ENCODE data around the gene IGSF21. TPM values are rescaled to one million over a fixed set of nuclear protein-coding genes. Genes with fewer than 3 reads are reported as not detected.

IGSF21 gene
- total RNA-seq, 1 experiment from 2014 or later: 5.2 TPM

DNA sequence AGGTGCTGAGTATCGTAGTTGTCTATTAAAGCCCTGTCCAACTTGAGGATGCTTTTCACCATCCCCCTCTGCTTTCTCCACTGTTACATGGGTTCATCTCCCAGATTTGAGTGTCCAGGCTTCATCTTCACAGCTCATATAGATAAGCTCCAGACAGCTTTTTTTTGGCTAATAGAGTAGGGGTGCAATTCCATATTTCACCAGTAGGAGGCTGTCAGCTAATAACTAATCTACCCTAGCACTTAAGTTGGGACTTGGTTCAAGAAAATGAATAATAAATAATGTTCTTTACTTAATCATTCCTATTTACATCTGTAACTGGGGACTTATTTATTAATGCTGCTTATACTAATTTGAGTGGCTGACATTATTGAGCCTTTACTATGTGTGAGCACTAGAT lies 124.5 kb downstream of the IGSF21 start:
- no peaks in the 10 kb centered on the region for H3K79me1 ChIP-seq (ENCODE audit: insufficient read depth, low read depth, low read length, poor library complexity, severe bottlenecking)
- no peak overlapping the region for H3T11ph ChIP-seq (ENCODE audit: low read length)
- no peak overlapping the region for H2AFZ ChIP-seq (ENCODE audit: low read length)
- H2BK5ac ChIP-seq (ENCODE audit: insufficient read length, low read length): no peak overlapping the region
- peaks cover 43 to 45% of the 10 kb centered on the region in 2 experiments for H3K4me1 Mint-ChIP-seq
- no peak overlapping the region for H3K4me2 ChIP-seq (ENCODE audit: insufficient read depth, insufficient read length, low read length)
- H3K36me3 Mint-ChIP-seq (ENCODE audit: insufficient read depth in 1 of 3, low read depth in 3 of 3): peaks cover 11 to 27% (median 21%) of the 10 kb centered on the region in 3 experiments
- H3K79me2 ChIP-seq (ENCODE audit: insufficient read depth, low read length): no peaks in the 10 kb centered on the region
- H3K4me3 Mint-ChIP-seq: no peak overlapping the region
- peaks cover 4% of the 10 kb centered on the region for H3K27me3 Mint-ChIP-seq (ENCODE audit: low read depth)
- no peak overlapping the region for H2AK5ac ChIP-seq (ENCODE audit: insufficient read length, low read length)
- no peak overlapping the region for H3K9ac ChIP-seq (ENCODE audit: extremely low read depth, insufficient read length, low read length)
- peaks cover 14% of the 10 kb centered on the region; the same call in 1 of the 2 replicates for H3K4me1 ChIP-seq (ENCODE audit: insufficient read depth, low read length)
- H3K27me3 ChIP-seq (ENCODE audit: insufficient read depth, low read length): no peaks in the 10 kb centered on the region
- no CpG with 5 or more reads among the region's 1 CpG for WGBS (ENCODE audit: extremely low coverage, insufficient read length, low lambda C conversion rate)
- peak overlapping the region; percentile 89 for H3K27ac ChIP-seq (ENCODE audit: insufficient read length, low read depth, low read length)
- no peak overlapping the region for H2BK15ac ChIP-seq (ENCODE audit: low read depth, low read length)
- no peak overlapping the region for H3K14ac ChIP-seq (ENCODE audit: insufficient read depth, low read length)
- no peaks in the 10 kb centered on the region for H3K23me2 ChIP-seq (ENCODE audit: insufficient read length, low read depth, low read length, poor library complexity, severe bottlenecking)
- no peak overlapping the region for H3K4ac ChIP-seq (ENCODE audit: low read depth, low read length)
- no peak overlapping the region for H4K8ac ChIP-seq (replicated peaks; ENCODE audit: insufficient read length, low read depth, low read length)
- H3K56ac ChIP-seq (ENCODE audit: insufficient read length, low read depth, low read length): no peak overlapping the region
- no peak overlapping the region for H3K27ac Mint-ChIP-seq
- no peak for DNase-seq
- no peak overlapping the region for H2BK20ac ChIP-seq (ENCODE audit: low read depth, low read length, poor library complexity, severe bottlenecking)
- H3K23ac ChIP-seq (ENCODE audit: insufficient read length, low read depth, low read length): no peak overlapping the region
- TF ChIP-seq, protein P1, sequence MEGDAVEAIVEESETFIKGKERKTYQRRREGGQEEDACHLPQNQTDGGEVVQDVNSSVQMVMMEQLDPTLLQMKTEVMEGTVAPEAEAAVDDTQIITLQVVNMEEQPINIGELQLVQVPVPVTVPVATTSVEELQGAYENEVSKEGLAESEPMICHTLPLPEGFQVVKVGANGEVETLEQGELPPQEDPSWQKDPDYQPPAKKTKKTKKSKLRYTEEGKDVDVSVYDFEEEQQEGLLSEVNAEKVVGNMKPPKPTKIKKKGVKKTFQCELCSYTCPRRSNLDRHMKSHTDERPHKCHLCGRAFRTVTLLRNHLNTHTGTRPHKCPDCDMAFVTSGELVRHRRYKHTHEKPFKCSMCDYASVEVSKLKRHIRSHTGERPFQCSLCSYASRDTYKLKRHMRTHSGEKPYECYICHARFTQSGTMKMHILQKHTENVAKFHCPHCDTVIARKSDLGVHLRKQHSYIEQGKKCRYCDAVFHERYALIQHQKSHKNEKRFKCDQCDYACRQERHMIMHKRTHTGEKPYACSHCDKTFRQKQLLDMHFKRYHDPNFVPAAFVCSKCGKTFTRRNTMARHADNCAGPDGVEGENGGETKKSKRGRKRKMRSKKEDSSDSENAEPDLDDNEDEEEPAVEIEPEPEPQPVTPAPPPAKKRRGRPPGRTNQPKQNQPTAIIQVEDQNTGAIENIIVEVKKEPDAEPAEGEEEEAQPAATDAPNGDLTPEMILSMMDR (conservative IDR thresholded peaks at IDR 0.05): peak; percentile 63
- peaks cover 20 to 22% of the 10 kb centered on the region in 2 experiments for H3K9me3 Mint-ChIP-seq
- no peaks in the 10 kb centered on the region for H3K9me3 ChIP-seq (ENCODE audit: control insufficient read depth, low read depth, low read length)
- no peak overlapping the region for H3K18ac ChIP-seq (ENCODE audit: insufficient read length, low read depth, low read length)
- H4K91ac ChIP-seq (ENCODE audit: insufficient read length, low read depth, low read length): no peak overlapping the region
- H2BK120ac ChIP-seq (ENCODE audit: low read depth, low read length, poor library complexity, severe bottlenecking): no peak overlapping the region
- H2BK12ac ChIP-seq (ENCODE audit: insufficient read length, low read depth, low read length): no peak overlapping the region
- H4K5ac ChIP-seq (ENCODE audit: insufficient read length, low read depth, low read length): no peak overlapping the region
- no peaks in the 10 kb centered on the region for H4K20me1 ChIP-seq (ENCODE audit: control insufficient read depth, insufficient read depth, insufficient read length)

All from H9 (cell line).